Smooth muscle cell (in vitro differentiated cells): ENCODE data around the gene FLNC. TPM values are rescaled to one million over a fixed set of nuclear protein-coding genes. Genes with fewer than 3 reads are reported as not detected.

Source experiments
- DNase-seq: peaks from one replicate; lab custom pipeline; 2025; ENCODE audit not compliant: unreplicated experiment; lab: John Stamatoyannopoulos, UW
- H2AFZ ChIP-seq: fragments of 200-600 bp; sonication (generic); 2 replicates; pipeline ENCODE4 v1.6.0; 2016; ENCODE audit warnings: antibody characterized with exemption, low read depth, mild to moderate bottlenecking
- H3F3A ChIP-seq: fragments of 200-600 bp; sonication (generic); 2 replicates; pipeline ENCODE4 v1.6.0; 2017; ENCODE audit warnings: antibody characterized with exemption, low read depth
- H3K27ac ChIP-seq: fragments of 200-600 bp; sonication (generic); 2 replicates; pipeline ENCODE4 v1.5.1; 2016; ENCODE audit warnings: low read depth, mild to moderate bottlenecking
- H3K27me3 ChIP-seq: fragments of 200-600 bp; sonication (generic); 2 replicates; pipeline ENCODE4 v1.6.1; 2016; ENCODE audit warnings: low read depth, mild to moderate bottlenecking
- H3K36me3 ChIP-seq: fragments of 200-600 bp; sonication (generic); 2 replicates; pipeline ENCODE4 v1.5.1; 2016; ENCODE audit warnings: low read depth
- H3K4me1 ChIP-seq: fragments of 200-600 bp; sonication (generic); 2 replicates; pipeline ENCODE4 v1.5.1; 2016; ENCODE audit warnings: low read depth
- H3K4me2 ChIP-seq: fragments of 200-600 bp; sonication (generic); 2 replicates; pipeline ENCODE4 v1.6.0; 2016; ENCODE audit warnings: mild to moderate bottlenecking
- H3K4me3 ChIP-seq: fragments of 200-600 bp; sonication (generic); 2 replicates; pipeline ENCODE4 v1.5.1; 2016; ENCODE audit warnings: mild to moderate bottlenecking
- H3K79me2 ChIP-seq: fragments of 200-600 bp; sonication (generic); 2 replicates; pipeline ENCODE4 v1.6.0; 2016; ENCODE audit warnings: low read depth, mild to moderate bottlenecking
- H3K9ac ChIP-seq: fragments of 200-600 bp; sonication (generic); 2 replicates; pipeline ENCODE4 v1.6.0; 2016; ENCODE audit warnings: low read depth
- H3K9me3 ChIP-seq: fragments of 200-600 bp; sonication (generic); replicated peaks from 2 replicates; pipeline ENCODE4 v1.5.1; 2016; ENCODE audit warnings: low read depth
- H4K20me1 ChIP-seq: fragments of 200-600 bp; sonication (generic); 2 replicates; pipeline ENCODE4 v1.6.0; 2016; ENCODE audit warnings: low read depth
- WGBS: methylation state at CpG from one replicate; pipeline ENCODE4 v1.1.7; 2016; ENCODE audit warnings: low lambda C conversion rate; 5-methylcytosine and 5-hydroxymethylcytosine counted together
- polyA plus RNA-seq: library from polyadenylated mRNA; unstranded; fragments of >200 nt; fragmentation: Nextera tagmentation; extraction: Ambion mirVana; gene quantifications from 2 replicates; pipeline ENCODE4 v1.2.1, GENCODE V29; 2016
- total RNA-seq: library from RNA; depleted of rRNA; stranded (reverse); fragments of >200 nt; gene quantifications from 2 replicates; pipeline ENCODE4 v1.2.3, GENCODE V29; 2014
- TF ChIP-seq, protein P1 (sequence below): fragments of 200-600 bp; sonication (generic); IDR thresholded peaks from 2 replicates; pipeline ENCODE4 v1.5.1; 2017; ENCODE audit warnings: borderline replicate concordance, mild to moderate bottlenecking, antibody characterized with exemption; ENCODE audit not compliant: insufficient read depth, poor library complexity, severe bottlenecking

FLNC gene
- total and polyA plus RNA-seq, 2 experiments from 2014 or later, result 31.7 to 34.2 TPM

GRCh38 chr7:128904381-128905197, 74.4 kb downstream of the FLNC start:
- Histone ChIP-seq H3K4me3 (no peak overlapping the region), H3K9me3 (no peaks in the 10 kb centered on the region), H3K79me2 (no peaks in the 10 kb centered on the region), H3K27ac (no peak overlapping the region), H2AFZ (no peak overlapping the region), H4K20me1 (no peaks in the 10 kb centered on the region), H3F3A (no peaks in the 10 kb centered on the region), H3K4me2 (no peak overlapping the region), H3K9ac (no peak overlapping the region), H3K4me1 (no peaks in the 10 kb centered on the region), H3K27me3 (no peaks in the 10 kb centered on the region), H3K36me3 (no peaks in the 10 kb centered on the region)
- no peak for DNase-seq
- TF ChIP-seq, protein P1, sequence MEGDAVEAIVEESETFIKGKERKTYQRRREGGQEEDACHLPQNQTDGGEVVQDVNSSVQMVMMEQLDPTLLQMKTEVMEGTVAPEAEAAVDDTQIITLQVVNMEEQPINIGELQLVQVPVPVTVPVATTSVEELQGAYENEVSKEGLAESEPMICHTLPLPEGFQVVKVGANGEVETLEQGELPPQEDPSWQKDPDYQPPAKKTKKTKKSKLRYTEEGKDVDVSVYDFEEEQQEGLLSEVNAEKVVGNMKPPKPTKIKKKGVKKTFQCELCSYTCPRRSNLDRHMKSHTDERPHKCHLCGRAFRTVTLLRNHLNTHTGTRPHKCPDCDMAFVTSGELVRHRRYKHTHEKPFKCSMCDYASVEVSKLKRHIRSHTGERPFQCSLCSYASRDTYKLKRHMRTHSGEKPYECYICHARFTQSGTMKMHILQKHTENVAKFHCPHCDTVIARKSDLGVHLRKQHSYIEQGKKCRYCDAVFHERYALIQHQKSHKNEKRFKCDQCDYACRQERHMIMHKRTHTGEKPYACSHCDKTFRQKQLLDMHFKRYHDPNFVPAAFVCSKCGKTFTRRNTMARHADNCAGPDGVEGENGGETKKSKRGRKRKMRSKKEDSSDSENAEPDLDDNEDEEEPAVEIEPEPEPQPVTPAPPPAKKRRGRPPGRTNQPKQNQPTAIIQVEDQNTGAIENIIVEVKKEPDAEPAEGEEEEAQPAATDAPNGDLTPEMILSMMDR, result peak; percentile 52
- WGBS, result 48% methylated on average over 7 of the region's 8 CpGs

- WGBS, result 93% methylated on average over 5 of the region's 5 CpGs
- no peaks in the 10 kb centered on the region for H3K9me3 ChIP-seq
Observed at GRCh38 chr7:128906001-128906765, 76.0 kb downstream of the FLNC start.

GRCh38 chr7:128906766-128907559, 76.8 kb downstream of the FLNC start:
- H3K27ac ChIP-seq, result no peak overlapping the region
- H3K9ac ChIP-seq, result no peak overlapping the region
- DNase-seq, result no peak
- peaks cover 11% of the 10 kb centered on the region for H3K4me1 ChIP-seq
- no peaks in the 10 kb centered on the region for H3K36me3 ChIP-seq
- H3K4me3 ChIP-seq, result no peak overlapping the region
- no peaks in the 10 kb centered on the region for H3K27me3 ChIP-seq
- H3K9me3 ChIP-seq, result no peaks in the 10 kb centered on the region
- H3K79me2 ChIP-seq, result no peaks in the 10 kb centered on the region
- WGBS, result 95% methylated on average over 19 of the region's 19 CpGs
- TF ChIP-seq, protein P1, result no peak
- no peaks in the 10 kb centered on the region for H4K20me1 ChIP-seq
- H3K4me2 ChIP-seq, result no peak overlapping the region
- no peaks in the 10 kb centered on the region for H3F3A ChIP-seq
- H2AFZ ChIP-seq, result no peak overlapping the region

More at GRCh38 chr7:128906001-128906765, 76.0 kb downstream of the FLNC start:
- Histone ChIP-seq H3K4me3 (no peak overlapping the region), H4K20me1 (no peaks in the 10 kb centered on the region), H3K27ac (no peak overlapping the region), H3K79me2 (no peaks in the 10 kb centered on the region), H3K27me3 (no peaks in the 10 kb centered on the region), H3K36me3 (no peaks in the 10 kb centered on the region), H3K4me1 (peaks cover 8% of the 10 kb centered on the region), H2AFZ (no peak overlapping the region), H3K4me2 (no peak overlapping the region), H3F3A (no peaks in the 10 kb centered on the region), H3K9ac (no peak overlapping the region)
- DNase-seq, result no peak
- TF ChIP-seq, protein P1, result no peak

Other genes with a start within 250 kb of the FLNC start
- 0.49 and 1.2 TPM in 2 replicates for gene GARIN1A, start 158.1 kb upstream of the FLNC start, total RNA-seq
- gene GARIN1A, start 158.1 kb upstream of the FLNC start, polyA plus RNA-seq, result 0.46 and 0.60 TPM in 2 replicates
- gene CALU, start 91.0 kb upstream of the FLNC start, total RNA-seq, result 679 and 873 TPM in 2 replicates
- 605 and 783 TPM in 2 replicates for gene CALU, start 91.0 kb upstream of the FLNC start, polyA plus RNA-seq
- gene OPN1SW, start 54.6 kb upstream of the FLNC start, total RNA-seq, result not detected in 2 replicates
- 1.7 and 4.0 TPM in 2 replicates for gene OPN1SW, start 54.6 kb upstream of the FLNC start, polyA plus RNA-seq
- gene CCDC136, start 38.4 kb upstream of the FLNC start, total RNA-seq, result 2.7 and 3.2 TPM in 2 replicates
- gene CCDC136, start 38.4 kb upstream of the FLNC start, polyA plus RNA-seq, result 3.1 and 4.7 TPM in 2 replicates
- 131 TPM in 2 replicates for gene ATP6V1F, start 32.5 kb downstream of the FLNC start, total RNA-seq
- gene ATP6V1F, start 32.5 kb downstream of the FLNC start, polyA plus RNA-seq, result 317 and 325 TPM in 2 replicates
- gene KCP, start 80.3 kb downstream of the FLNC start, total RNA-seq, result 0.99 and 3.1 TPM in 2 replicates
- 4.5 and 6.2 TPM in 2 replicates for gene KCP, start 80.3 kb downstream of the FLNC start, polyA plus RNA-seq
- gene IRF5, start 107.5 kb downstream of the FLNC start, total RNA-seq, result 0.76 and 1.2 TPM in 2 replicates
- gene IRF5, start 107.5 kb downstream of the FLNC start, polyA plus RNA-seq, result 0.35 TPM in 1 of 2 replicates, not detected in the other
- 41.3 and 45.0 TPM in 2 replicates for gene TNPO3, start 224.7 kb downstream of the FLNC start, total RNA-seq
- 28.4 and 28.6 TPM in 2 replicates for gene TNPO3, start 224.7 kb downstream of the FLNC start, polyA plus RNA-seq